Dermis blood vessel endothelial cell (primary cell): ENCODE data around the gene CD6. TPM values are rescaled to one million over a fixed set of nuclear protein-coding genes. Genes with fewer than 3 reads are reported as not detected.
"Not testable (repeated sequence)": the region's sequence is repeated elsewhere in the genome, so short reads cannot be mapped to it uniquely, and the experiment has no call there.

Source experiments
- DNase-seq: peaks from one replicate; pipeline ENCODE4 v3.0.0; 2010
- total RNA-seq: library from RNA; depleted of rRNA; stranded (reverse); fragments of >200 nt; gene quantifications from 2 replicates; pipeline ENCODE4 v1.2.3, GENCODE V29; 2014

Gene CD6
- total RNA-seq, 1 donor from 2014 or later: not detected

- no peak for DNase-seq
These were observed 86.1 kb downstream of the CD6 start for GRCh38 chr11:61057615-61058014.

GRCh38 chr11:61058583-61059259 lies 87.2 kb downstream of the CD6 start:
- DNase-seq: no peak

- no peak for DNase-seq
These were observed 87.8 kb downstream of the CD6 start for GRCh38 chr11:61059260-61059752.

- no peak for DNase-seq
These were observed 89.8 kb downstream of the CD6 start for GRCh38 chr11:61061081-61061826.

- no peak for DNase-seq
These were observed 90.9 kb downstream of the CD6 start for GRCh38 chr11:61062181-61062930.

GRCh38 chr11:61065236-61065635 lies 93.8 kb downstream of the CD6 start:
- not testable (repeated sequence) for DNase-seq

- DNase-seq: no peak
These were observed 94.6 kb downstream of the CD6 start for GRCh38 chr11:61065955-61066638.

- DNase-seq: no peak
These were observed 95.2 kb downstream of the CD6 start for GRCh38 chr11:61066645-61067044.

- DNase-seq: no peak
These were observed 96.4 kb downstream of the CD6 start for GRCh38 chr11:61067782-61068446.

- no peak for DNase-seq
These were observed 97.1 kb downstream of the CD6 start for GRCh38 chr11:61068581-61068980.

GRCh38 chr11:61069427-61069826 lies 97.9 kb downstream of the CD6 start:
- DNase-seq: no peak

Other genes with a start within 250 kb of the CD6 start
- not detected in 2 replicates for gene MS4A18, start 247.0 kb upstream of the CD6 start, total RNA-seq
- not detected in 2 replicates for gene MS4A15, start 214.8 kb upstream of the CD6 start, total RNA-seq
- not detected in 2 replicates for gene MS4A10, start 186.3 kb upstream of the CD6 start, total RNA-seq
- 14.0 and 31.2 TPM in 2 replicates for gene CCDC86, start 129.6 kb upstream of the CD6 start, total RNA-seq
- 0.05 TPM in 1 of 2 replicates, not detected in the other for gene PTGDR2, start 115.7 kb upstream of the CD6 start, total RNA-seq
- not detected in 2 replicates for gene ZP1, start 104.1 kb upstream of the CD6 start, total RNA-seq
- 45.8 and 79.6 TPM in 2 replicates for gene PRPF19, start 65.1 kb upstream of the CD6 start, total RNA-seq
- 63.6 and 114 TPM in 2 replicates for gene TMEM109, start 57.5 kb upstream of the CD6 start, total RNA-seq
- gene TMEM132A, start 47.2 kb upstream of the CD6 start, total RNA-seq: 99.5 and 112 TPM in 2 replicates
- gene SLC15A3, start 19.5 kb upstream of the CD6 start, total RNA-seq: 8.7 and 9.0 TPM in 2 replicates
- gene CD5, start 130.8 kb downstream of the CD6 start, total RNA-seq: not detected in 2 replicates
- 9.7 and 14.1 TPM in 2 replicates for gene VPS37C, start 189.7 kb downstream of the CD6 start, total RNA-seq
- not detected in 2 replicates for gene PGA3, start 231.8 kb downstream of the CD6 start, total RNA-seq